ENCODE data around the gene ETV7.
"Not testable (repeated sequence)": the region's sequence is repeated elsewhere in the genome, so short reads cannot be mapped to it uniquely, and the experiment has no call there.

Gene ETV7

GRCh38 chr6:36338223-36338622 lies 49.2 kb downstream of the ETV7 start:
- peaks cover 15% of the 10 kb centered on the region for H3K4me1 ChIP-seq (ENCODE audit: insufficient read depth, low read length)
- H3K36me3 ChIP-seq (ENCODE audit: insufficient read depth, low read length); H3K9me3 ChIP-seq (ENCODE audit: low read length); H2AFZ ChIP-seq (ENCODE audit: low read depth, low read length); H3K4me3 ChIP-seq (ENCODE audit: low read length): not testable (repeated sequence)
- H3K27me3 ChIP-seq (ENCODE audit: insufficient read depth, low read length): peaks cover 26% of the 10 kb centered on the region

DNA sequence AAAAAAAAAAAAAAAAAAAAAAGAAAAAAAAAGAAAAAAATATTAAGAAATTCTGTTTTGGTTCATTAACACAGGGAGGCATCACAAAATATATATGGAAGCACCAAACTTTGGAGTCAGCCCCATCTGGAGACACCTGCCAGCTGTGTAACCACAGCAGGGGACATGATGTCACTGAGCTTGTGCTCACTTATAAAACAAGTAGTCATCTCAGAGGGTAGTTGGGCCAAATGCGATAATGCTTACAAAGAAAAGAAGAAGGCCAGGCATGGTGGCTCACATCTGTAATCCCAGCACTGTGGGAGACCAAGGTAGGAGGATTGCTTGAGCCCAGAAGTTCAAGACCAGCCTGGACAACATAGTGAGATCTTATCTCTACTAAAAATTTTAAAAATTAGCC lies 49.7 kb downstream of the ETV7 start:
- H3K4me1 ChIP-seq (ENCODE audit: insufficient read depth, low read length): peaks cover 15% of the 10 kb centered on the region
- H2AFZ ChIP-seq (ENCODE audit: low read depth, low read length): no peak overlapping the region
- no peak overlapping the region for H3K4me3 ChIP-seq (ENCODE audit: low read length)
- H3K36me3 ChIP-seq (ENCODE audit: insufficient read depth, low read length): no peaks in the 10 kb centered on the region
- H3K9me3 ChIP-seq (ENCODE audit: low read length): no peaks in the 10 kb centered on the region
- H3K27me3 ChIP-seq (ENCODE audit: insufficient read depth, low read length): peaks cover 27% of the 10 kb centered on the region

DNA sequence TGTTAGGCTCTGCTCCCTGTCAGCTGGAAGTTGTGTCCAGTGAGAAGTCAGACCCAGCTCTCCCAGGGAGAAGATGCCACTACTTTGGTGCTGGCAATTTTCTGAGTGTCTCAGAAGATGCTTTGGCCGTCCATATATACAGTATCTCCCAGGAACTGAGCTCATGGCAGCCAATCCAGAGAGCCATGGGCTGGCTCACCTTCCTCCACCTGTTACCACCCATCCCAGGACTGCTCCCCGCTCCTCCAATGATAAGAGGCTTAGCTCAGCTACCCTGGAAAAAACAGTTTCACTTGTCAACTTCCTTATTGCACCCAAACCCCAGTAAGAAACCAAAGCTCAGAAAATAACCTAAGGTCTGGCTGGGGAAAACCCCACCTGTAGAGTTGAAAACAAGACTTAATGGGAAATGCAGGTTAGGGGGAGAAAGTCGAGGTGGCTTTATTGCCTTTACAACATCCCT lies 50.7 kb downstream of the ETV7 start, which contains the start of gene BNIP5:
Gene BNIP5, minus strand, starts transcription at position 110 of the 463 bp plus-strand sequence. CDS start 6,198 bp downstream, outside the sequence.
- Histone ChIP-seq H2AFZ (ENCODE audit: low read depth, low read length) (no peak within 1 kb of the TSS), H3K27me3 (ENCODE audit: insufficient read depth, low read length) (peaks cover 32% of the 10 kb centered on the region), H3K4me3 (ENCODE audit: low read length) (no peak within 1 kb of the TSS), H3K9me3 (ENCODE audit: low read length) (no peaks in the 10 kb centered on the region), H3K36me3 (ENCODE audit: insufficient read depth, low read length) (no peaks in the 10 kb centered on the region), H3K4me1 (ENCODE audit: insufficient read depth, low read length) (peaks cover 15% of the 10 kb centered on the region)

- no peak overlapping the region for H2AFZ ChIP-seq (ENCODE audit: low read depth, low read length)
- H3K36me3 ChIP-seq (ENCODE audit: insufficient read depth, low read length): no peaks in the 10 kb centered on the region
- peaks cover 15% of the 10 kb centered on the region for H3K4me1 ChIP-seq (ENCODE audit: insufficient read depth, low read length)
- peaks cover 33% of the 10 kb centered on the region for H3K27me3 ChIP-seq (ENCODE audit: insufficient read depth, low read length)
- H3K9me3 ChIP-seq (ENCODE audit: low read length): no peaks in the 10 kb centered on the region
- H3K4me3 ChIP-seq (ENCODE audit: low read length): no peak overlapping the region
Observed at GRCh38 chr6:36336208-36336710, 51.2 kb downstream of the ETV7 start.

DNA sequence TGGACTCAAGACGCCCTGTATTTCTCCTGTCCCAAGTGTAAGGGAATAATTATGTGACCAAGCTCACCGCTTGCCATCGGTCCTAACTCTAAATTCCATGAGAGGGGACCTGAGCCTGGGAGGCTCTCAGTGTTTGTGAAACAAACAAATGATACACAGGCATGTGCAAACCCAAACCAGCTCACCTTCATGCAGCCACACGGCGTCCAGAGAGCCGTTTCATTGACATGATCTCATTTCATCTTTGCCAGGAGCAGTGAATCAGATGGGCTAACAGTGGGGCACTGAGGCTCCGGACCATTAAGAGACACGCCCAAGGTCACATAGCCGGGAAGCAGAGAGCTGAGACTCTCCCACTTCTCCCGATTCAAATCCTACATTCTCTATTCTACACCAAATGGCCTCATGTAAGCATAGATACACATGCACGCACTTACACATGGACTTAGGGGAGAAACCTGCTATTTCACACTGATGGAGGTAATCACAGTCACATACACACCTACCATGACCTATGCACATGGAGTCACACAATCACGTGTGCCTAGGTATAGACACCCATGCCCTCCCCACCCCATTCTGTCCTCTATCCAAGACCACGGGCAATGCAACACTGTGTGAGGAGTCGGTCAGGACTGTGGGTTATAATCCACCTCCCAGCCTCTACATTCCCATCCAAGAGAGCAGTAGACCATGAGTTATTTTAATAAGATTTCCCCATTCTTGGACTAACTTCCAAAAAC lies 51.8 kb downstream of the ETV7 start:
- no peak overlapping the region for H2AFZ ChIP-seq (ENCODE audit: low read depth, low read length)
- H3K9me3 ChIP-seq (ENCODE audit: low read length): no peaks in the 10 kb centered on the region
- H3K4me1 ChIP-seq (ENCODE audit: insufficient read depth, low read length): peaks cover 13% of the 10 kb centered on the region
- H3K36me3 ChIP-seq (ENCODE audit: insufficient read depth, low read length): no peaks in the 10 kb centered on the region
- H3K27me3 ChIP-seq (ENCODE audit: insufficient read depth, low read length): peaks cover 33% of the 10 kb centered on the region
- H3K4me3 ChIP-seq (ENCODE audit: low read length): no peak overlapping the region

- no peak overlapping the region for H2AFZ ChIP-seq (ENCODE audit: low read depth, low read length)
- no peaks in the 10 kb centered on the region for H3K9me3 ChIP-seq (ENCODE audit: low read length)
- H3K4me1 ChIP-seq (ENCODE audit: insufficient read depth, low read length): peaks cover 12% of the 10 kb centered on the region
- H3K36me3 ChIP-seq (ENCODE audit: insufficient read depth, low read length): no peaks in the 10 kb centered on the region
- no peak overlapping the region for H3K4me3 ChIP-seq (ENCODE audit: low read length)
- peaks cover 30% of the 10 kb centered on the region for H3K27me3 ChIP-seq (ENCODE audit: insufficient read depth, low read length)
Observed at GRCh38 chr6:36334832-36335459, 52.5 kb downstream of the ETV7 start.

GRCh38 chr6:36333931-36334725 lies 53.3 kb downstream of the ETV7 start:
- H3K4me1 ChIP-seq (ENCODE audit: insufficient read depth, low read length): peaks cover 12% of the 10 kb centered on the region
- H3K27me3 ChIP-seq (ENCODE audit: insufficient read depth, low read length): peaks cover 23% of the 10 kb centered on the region
- no peaks in the 10 kb centered on the region for H3K9me3 ChIP-seq (ENCODE audit: low read length)
- H3K36me3 ChIP-seq (ENCODE audit: insufficient read depth, low read length): no peaks in the 10 kb centered on the region
- H3K4me3 ChIP-seq (ENCODE audit: low read length): no peak overlapping the region
- H2AFZ ChIP-seq (ENCODE audit: low read depth, low read length): no peak overlapping the region

- H3K27me3 ChIP-seq (ENCODE audit: insufficient read depth, low read length): peaks cover 19% of the 10 kb centered on the region
Observed at GRCh38 chr6:36333171-36333895, 54.1 kb downstream of the ETV7 start.

GRCh38 chr6:36331381-36331780 lies 56.1 kb downstream of the ETV7 start:
- Histone ChIP-seq H3K36me3 (ENCODE audit: insufficient read depth, low read length) (no peaks in the 10 kb centered on the region), H3K4me1 (ENCODE audit: insufficient read depth, low read length) (peaks cover 30% of the 10 kb centered on the region), H3K27me3 (ENCODE audit: insufficient read depth, low read length) (peaks cover 19% of the 10 kb centered on the region), H2AFZ (ENCODE audit: low read depth, low read length) (no peak overlapping the region), H3K4me3 (ENCODE audit: low read length) (no peak overlapping the region), H3K9me3 (ENCODE audit: low read length) (no peaks in the 10 kb centered on the region)

More at GRCh38 chr6:36333171-36333895, 54.1 kb downstream of the ETV7 start:
- no peak overlapping the region for H3K4me3 ChIP-seq (ENCODE audit: low read length)
- no peaks in the 10 kb centered on the region for H3K36me3 ChIP-seq (ENCODE audit: insufficient read depth, low read length)
- peaks cover 13% of the 10 kb centered on the region for H3K4me1 ChIP-seq (ENCODE audit: insufficient read depth, low read length)
- no peak overlapping the region for H2AFZ ChIP-seq (ENCODE audit: low read depth, low read length)
- H3K9me3 ChIP-seq (ENCODE audit: low read length): no peaks in the 10 kb centered on the region

GRCh38 chr6:36330366-36330765 lies 57.1 kb downstream of the ETV7 start:
- no peak overlapping the region for H3K4me3 ChIP-seq (ENCODE audit: low read length)
- no peaks in the 10 kb centered on the region for H3K36me3 ChIP-seq (ENCODE audit: insufficient read depth, low read length)
- no peaks in the 10 kb centered on the region for H3K9me3 ChIP-seq (ENCODE audit: low read length)
- no peak overlapping the region for H2AFZ ChIP-seq (ENCODE audit: low read depth, low read length)
- peaks cover 15% of the 10 kb centered on the region for H3K27me3 ChIP-seq (ENCODE audit: insufficient read depth, low read length)
- H3K4me1 ChIP-seq (ENCODE audit: insufficient read depth, low read length): peaks cover 40% of the 10 kb centered on the region

- peaks cover 42% of the 10 kb centered on the region for H3K4me1 ChIP-seq (ENCODE audit: insufficient read depth, low read length)
- H2AFZ ChIP-seq (ENCODE audit: low read depth, low read length): no peak overlapping the region
- no peaks in the 10 kb centered on the region for H3K9me3 ChIP-seq (ENCODE audit: low read length)
- H3K36me3 ChIP-seq (ENCODE audit: insufficient read depth, low read length): no peaks in the 10 kb centered on the region
- no peak overlapping the region for H3K4me3 ChIP-seq (ENCODE audit: low read length)
- peaks cover 11% of the 10 kb centered on the region for H3K27me3 ChIP-seq (ENCODE audit: insufficient read depth, low read length)
Observed at GRCh38 chr6:36329798-36330291, 57.6 kb downstream of the ETV7 start.

DNA sequence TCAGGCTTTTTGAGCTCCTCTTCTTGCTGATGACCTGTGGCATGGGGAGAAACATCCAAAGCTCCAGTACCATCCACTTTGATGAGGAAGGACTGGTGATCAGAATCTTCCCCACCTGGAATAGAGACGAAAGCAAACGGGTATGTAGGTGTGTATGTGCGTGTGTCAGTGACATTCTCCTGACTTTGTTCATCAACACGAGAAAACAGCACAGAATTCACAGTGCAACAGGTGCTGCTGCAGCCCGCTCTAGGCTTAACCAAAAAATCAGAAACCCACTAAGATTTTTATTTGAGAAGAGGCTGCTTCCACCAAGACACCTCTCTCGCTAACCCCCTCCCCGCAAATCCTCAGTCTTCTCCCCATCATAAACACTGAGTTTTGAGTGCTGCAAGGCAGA lies 58.9 kb downstream of the ETV7 start:
- no peak overlapping the region for H3K4me3 ChIP-seq (ENCODE audit: low read length)
- no peaks in the 10 kb centered on the region for H3K9me3 ChIP-seq (ENCODE audit: low read length)
- H3K4me1 ChIP-seq (ENCODE audit: insufficient read depth, low read length): peaks cover 34% of the 10 kb centered on the region
- peaks cover 9% of the 10 kb centered on the region for H3K27me3 ChIP-seq (ENCODE audit: insufficient read depth, low read length)
- H2AFZ ChIP-seq (ENCODE audit: low read depth, low read length): no peak overlapping the region
- no peaks in the 10 kb centered on the region for H3K36me3 ChIP-seq (ENCODE audit: insufficient read depth, low read length)
